RWPE1 (cell line): ENCODE results near the gene MAN2A1.

ENCODE experiments used
- CTCF ChIA-PET: fragments of 350-600 bp; sonication (Branson Sonifier 250); formaldehyde crosslinking; extraction: SDS; loops from one replicate; lab custom pipeline; 2021; lab: Yijun Ruan, JAX
- POLR2A ChIA-PET: fragments of 400-600 bp; formaldehyde crosslinking; extraction: SDS; loops from one replicate; lab custom pipeline; 2020; ENCODE audit warnings: antibody characterized with exemption; ENCODE audit not compliant: low non-redundant PET; lab: Yijun Ruan, JAX
- DNase-seq: peaks from one replicate; pipeline ENCODE4 v3.0.0; 2012; ENCODE audit warnings: low spot score
- H3K27ac ChIP-seq: fragments of 450-650 bp; 2 replicates; pipeline ENCODE4 v1.5.1; 2017
- CTCF ChIP-seq: fragments of 450-650 bp; conservative IDR thresholded peaks from 2 replicates; pipeline ENCODE4 v1.5.1; 2017; ENCODE audit warnings: low read depth, mild to moderate bottlenecking

MAN2A1 gene

DNA sequence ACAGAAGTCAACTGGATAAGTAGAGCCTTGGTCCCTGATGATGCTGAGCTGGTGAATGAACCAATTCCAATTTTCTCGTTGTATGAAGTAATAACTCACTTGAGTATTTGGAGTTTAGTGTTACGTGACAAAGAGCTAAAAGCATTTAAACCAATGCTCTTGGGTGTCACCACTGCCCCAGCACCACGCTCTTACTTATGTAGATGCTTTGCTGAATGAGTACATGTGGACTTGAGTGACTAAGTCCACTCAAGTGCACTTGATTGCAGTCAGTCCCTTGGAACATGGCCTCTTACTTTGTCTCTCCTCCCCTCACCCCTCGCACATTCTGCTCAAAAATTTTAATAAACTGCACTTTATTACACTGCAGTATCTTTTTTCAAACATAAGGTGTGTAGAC is 184.0 kb downstream of the MAN2A1 start:
- CTCF ChIA-PET, result no interaction called here
- no peak for TF ChIP-seq CTCF
- no peak overlapping the region for H3K27ac ChIP-seq
- no peak for DNase-seq
- POLR2A ChIA-PET, result no interaction called here

DNA sequence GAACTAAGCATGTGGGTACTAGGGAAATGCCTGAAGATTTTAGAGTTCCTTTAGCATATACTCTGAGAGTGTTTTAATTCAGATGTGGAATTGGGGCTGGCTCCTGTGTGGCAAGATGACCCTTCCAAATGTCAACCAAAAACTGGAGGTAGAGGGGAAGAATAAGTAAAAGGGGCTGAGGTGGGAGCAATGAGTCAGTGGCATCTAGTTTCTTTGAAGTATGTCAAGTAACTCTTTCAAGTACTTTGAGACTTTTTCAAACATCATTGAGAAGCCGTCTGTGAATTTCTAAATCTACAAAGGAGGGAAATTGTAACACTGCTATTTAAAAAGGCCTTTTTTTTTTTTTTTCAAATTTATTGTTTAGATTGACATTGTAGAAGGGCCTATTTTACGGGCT is 184.4 kb downstream of the MAN2A1 start:
- POLR2A ChIA-PET, result no interaction called here

DNA sequence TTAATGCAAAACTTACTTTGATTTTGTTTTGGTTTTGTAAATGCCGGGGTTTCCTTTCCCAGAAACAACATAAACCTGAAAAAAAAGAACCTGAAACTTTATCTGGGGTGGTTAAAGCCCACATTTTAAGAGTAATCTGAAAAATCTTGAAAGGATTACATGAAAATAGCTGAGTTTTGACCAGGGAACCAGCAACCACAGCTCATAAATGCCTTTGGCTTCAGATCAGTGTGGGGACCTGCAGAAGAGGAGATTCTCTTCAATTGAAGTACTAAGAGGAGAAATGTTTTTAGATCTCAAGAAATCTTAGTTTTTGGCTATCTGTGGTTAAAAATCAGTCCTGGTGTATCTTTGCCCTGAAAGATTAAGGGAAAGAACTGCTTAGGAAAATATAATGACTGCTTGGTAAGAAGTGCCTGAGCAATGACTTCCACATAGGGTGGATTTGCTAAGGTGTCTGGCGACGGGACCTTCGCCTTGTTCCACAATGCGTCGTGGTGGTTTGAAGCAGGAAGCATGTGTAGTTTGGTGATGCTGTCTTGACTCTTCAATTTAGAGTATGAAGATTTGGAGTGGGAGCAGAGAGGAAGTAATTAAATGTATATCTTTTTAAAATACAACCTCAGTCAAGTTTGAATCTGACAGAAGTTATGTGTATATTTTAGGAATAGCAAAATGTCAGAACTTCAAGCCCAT is 186.5 kb downstream of the MAN2A1 start:
- TF ChIP-seq CTCF, result no peak

More for the DNA sequence above, 184.4 kb downstream of the MAN2A1 start:
- DNase-seq, result no peak
- TF ChIP-seq CTCF, result no peak
- CTCF ChIA-PET, result interaction anchor here (0.6 to 0.7 kb wide), 2 partner anchors 13 to 37 kb away, joined by 3 to 4 read pairs; no protein-coding TSS in a partner anchor
- no peak overlapping the region for H3K27ac ChIP-seq

GRCh38 chr5:109876941-109877669 is 187.4 kb downstream of the MAN2A1 start:
- CTCF ChIA-PET, result no interaction called here
- H3K27ac ChIP-seq, result no peak overlapping the region
- DNase-seq, result peak; percentile 53
- POLR2A ChIA-PET, result no interaction called here
- TF ChIP-seq CTCF, result no peak

More for the DNA sequence above, 186.5 kb downstream of the MAN2A1 start:
- DNase-seq, result no peak
- no peak overlapping the region for H3K27ac ChIP-seq
- CTCF ChIA-PET, result interaction anchor here (0.6 kb wide), 1 partner anchor 46 kb away, joined by 3 read pairs; no protein-coding TSS in a partner anchor
- POLR2A ChIA-PET, result no interaction called here

GRCh38 chr5:109877670-109878045 is 187.9 kb downstream of the MAN2A1 start:
- TF ChIP-seq CTCF, result no peak
- DNase-seq, result peak; percentile 39
- ChIA-PET CTCF (no interaction called here), POLR2A (interaction anchor here (1.0 kb wide), 1 partner anchor 187 kb away, joined by 3 read pairs; no protein-coding TSS in a partner anchor)
- H3K27ac ChIP-seq, result no peak overlapping the region

- no peak for DNase-seq
- no peak overlapping the region for H3K27ac ChIP-seq
- ChIA-PET CTCF (interaction anchor here (0.6 kb wide), 1 partner anchor 11 kb away, joined by 4 read pairs; no protein-coding TSS in a partner anchor), POLR2A (no interaction called here)
- TF ChIP-seq CTCF, result no peak
Observed at GRCh38 chr5:109878887-109879286, 189.2 kb downstream of the MAN2A1 start.
